ENCODE data around the gene RAB18.

DNA sequence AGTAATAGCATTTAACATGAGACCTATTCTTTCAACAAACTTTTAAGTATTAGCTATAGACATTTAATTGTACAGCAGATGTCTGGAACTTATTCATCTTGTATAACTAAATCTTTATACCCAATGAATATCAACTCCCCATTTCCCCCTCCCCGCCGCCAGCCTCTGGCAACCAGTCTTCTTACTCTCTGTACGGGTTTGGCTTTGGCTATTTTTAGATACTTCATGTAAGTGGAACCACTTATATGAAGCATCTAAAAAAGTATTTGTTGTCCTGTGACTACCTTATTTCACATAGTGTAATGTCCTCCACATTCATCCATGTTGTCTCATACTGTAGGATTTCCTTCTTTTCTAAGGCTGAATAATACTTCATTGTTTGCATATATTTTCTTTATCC is 60.8 kb downstream of the RAB18 start:
- TF ChIP-seq, protein P1, sequence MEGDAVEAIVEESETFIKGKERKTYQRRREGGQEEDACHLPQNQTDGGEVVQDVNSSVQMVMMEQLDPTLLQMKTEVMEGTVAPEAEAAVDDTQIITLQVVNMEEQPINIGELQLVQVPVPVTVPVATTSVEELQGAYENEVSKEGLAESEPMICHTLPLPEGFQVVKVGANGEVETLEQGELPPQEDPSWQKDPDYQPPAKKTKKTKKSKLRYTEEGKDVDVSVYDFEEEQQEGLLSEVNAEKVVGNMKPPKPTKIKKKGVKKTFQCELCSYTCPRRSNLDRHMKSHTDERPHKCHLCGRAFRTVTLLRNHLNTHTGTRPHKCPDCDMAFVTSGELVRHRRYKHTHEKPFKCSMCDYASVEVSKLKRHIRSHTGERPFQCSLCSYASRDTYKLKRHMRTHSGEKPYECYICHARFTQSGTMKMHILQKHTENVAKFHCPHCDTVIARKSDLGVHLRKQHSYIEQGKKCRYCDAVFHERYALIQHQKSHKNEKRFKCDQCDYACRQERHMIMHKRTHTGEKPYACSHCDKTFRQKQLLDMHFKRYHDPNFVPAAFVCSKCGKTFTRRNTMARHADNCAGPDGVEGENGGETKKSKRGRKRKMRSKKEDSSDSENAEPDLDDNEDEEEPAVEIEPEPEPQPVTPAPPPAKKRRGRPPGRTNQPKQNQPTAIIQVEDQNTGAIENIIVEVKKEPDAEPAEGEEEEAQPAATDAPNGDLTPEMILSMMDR (conservative IDR thresholded peaks at IDR 0.05 in 1 of 2, IDR thresholded peaks at IDR 0.05 in 1 of 2; ENCODE audit: extremely low read depth in 1 of 2, insufficient read depth in 1 of 2, low read depth in 1 of 2, low read length in 2 of 2) = no peak
- no peak for TF ChIP-seq EZH2 (IDR thresholded peaks at IDR 0.05; ENCODE audit: borderline replicate concordance, low read length)
